Globus pallidus (tissue), 1 donor: ENCODE data around the gene FBXO31.

Experiments
- DNase-seq: peaks from one replicate; pipeline ENCODE4 v3.0.0-alpha.2; 2015; ENCODE audit warnings: low spot score

Gene FBXO31

GRCh38 chr16:87328846-87329245, 54.7 kb downstream of the FBXO31 start:
- no peak for DNase-seq

- DNase-seq, result no peak
These were observed 55.6 kb downstream of the FBXO31 start for GRCh38 chr16:87327798-87328495.

- DNase-seq, result no peak
These were observed 57.4 kb downstream of the FBXO31 start for GRCh38 chr16:87326151-87326571.

GRCh38 chr16:87325423-87325858, 58.1 kb downstream of the FBXO31 start:
- DNase-seq, result no peak

GRCh38 chr16:87324411-87325275, 58.9 kb downstream of the FBXO31 start:
- DNase-seq, result peak; percentile 36

- DNase-seq, result no peak
These were observed 59.7 kb downstream of the FBXO31 start for GRCh38 chr16:87323727-87324410.

- DNase-seq, result no peak
These were observed 60.5 kb downstream of the FBXO31 start for GRCh38 chr16:87322833-87323726.

GRCh38 chr16:87322360-87322759, 61.2 kb downstream of the FBXO31 start:
- DNase-seq, result no peak

GRCh38 chr16:87321336-87322107, 62.1 kb downstream of the FBXO31 start:
- DNase-seq, result no peak

- DNase-seq, result no peak
These were observed 62.9 kb downstream of the FBXO31 start for GRCh38 chr16:87320510-87321227.

- no peak for DNase-seq
These were observed 63.5 kb downstream of the FBXO31 start for GRCh38 chr16:87319997-87320491.

GRCh38 chr16:87319011-87319410, 64.6 kb downstream of the FBXO31 start:
- no peak for DNase-seq

- DNase-seq, result peak; percentile 31
These were observed 65.6 kb downstream of the FBXO31 start for GRCh38 chr16:87317750-87318644.

GRCh38 chr16:87316923-87317749, 66.4 kb downstream of the FBXO31 start, which contains the start of gene C16orf95:
C16orf95 (minus strand) TSS chr16:87317392; CDS start chr16:87317242, 150 bp downstream.
- peak; percentile 95 for DNase-seq

GRCh38 chr16:87316450-87316922, 67.1 kb downstream of the FBXO31 start:
- no peak for DNase-seq

- no peak for DNase-seq
These were observed 68.6 kb downstream of the FBXO31 start for GRCh38 chr16:87314990-87315420.

- DNase-seq, result no peak
These were observed 71.6 kb downstream of the FBXO31 start for GRCh38 chr16:87312008-87312407.

- DNase-seq, result no peak
These were observed 72.2 kb downstream of the FBXO31 start for GRCh38 chr16:87311387-87311786.
